Measurements from ENCODE around the gene PCSK4. TPM values are rescaled to one million over a fixed set of nuclear protein-coding genes. Genes with fewer than 3 reads are reported as not detected.

The PCSK4 gene
- total and polyA plus RNA-seq, 2 of the 4 experiments (the other 2 are of a cell fraction), result 0.72 to 1.7 TPM

DNA sequence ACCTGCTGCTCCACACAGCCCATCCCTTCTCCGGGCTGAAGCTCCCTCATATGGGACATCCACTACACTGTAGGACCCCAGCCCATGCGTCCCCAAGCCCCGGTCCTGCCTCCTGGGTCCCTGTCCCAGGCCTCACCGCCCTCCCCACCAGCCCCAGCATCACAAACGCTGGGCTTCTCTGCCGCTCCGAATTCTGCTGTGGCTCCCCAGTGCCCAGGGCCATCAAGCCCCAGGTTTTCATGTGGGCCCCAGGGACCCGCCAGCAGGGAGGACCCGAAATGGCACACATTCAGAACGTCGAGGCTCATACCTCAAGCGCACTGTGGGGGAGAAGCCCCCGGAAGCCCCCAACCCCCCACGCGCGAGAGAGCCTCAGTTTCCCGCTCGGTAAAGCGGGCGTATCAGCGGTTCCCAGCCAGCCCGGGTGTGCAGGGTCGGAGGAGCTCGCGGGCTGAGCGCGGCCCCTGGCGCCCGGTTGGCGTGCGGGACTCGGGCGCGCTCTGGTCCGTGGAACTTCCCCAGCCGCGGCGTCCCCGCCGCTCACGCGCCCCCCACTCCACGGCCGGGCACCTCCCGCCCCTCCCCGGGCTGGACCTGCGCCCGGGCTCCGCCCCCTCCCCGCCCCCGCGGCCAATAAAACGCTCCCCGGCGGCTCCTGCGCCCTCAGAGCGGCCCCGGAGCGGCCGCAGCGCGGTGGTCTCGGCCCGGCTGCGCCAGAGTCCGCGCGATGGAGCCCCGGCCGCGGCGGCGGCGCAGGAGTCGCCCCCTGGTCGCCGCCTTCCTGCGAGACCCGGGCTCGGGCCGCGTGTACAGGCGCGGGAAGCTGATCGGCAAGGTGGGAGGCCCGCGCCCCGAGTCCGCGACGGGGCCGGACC is 33.5 kb upstream of the PCSK4 start, which contains the start of gene PLK5:
PLK5 (plus strand) TSS at position 666 of the 875 bp plus-strand sequence. CDS start 2,920 bp downstream, outside the sequence.
- Histone ChIP-seq H2BK15ac (ENCODE audit: low read depth, low read length) (no peak within 1 kb of the TSS), H3K9ac (ENCODE audit: low read depth, low read length) (no peak within 1 kb of the TSS), H2AFZ (replicated peaks; ENCODE audit: low read length, poor library complexity) (peak within 1 kb of the TSS; percentile 58), H2BK20ac (ENCODE audit: low read depth, low read length) (no peak within 1 kb of the TSS), H4K8ac (ENCODE audit: low read depth in 2 of 2, low read length in 2 of 2) (no peak within 1 kb of the TSS), H3K14ac (replicated peaks; ENCODE audit: low read depth, low read length) (no peak within 1 kb of the TSS), H4K5ac (ENCODE audit: low read depth, low read length) (no peak within 1 kb of the TSS), H3K4me3 (ENCODE audit: insufficient read depth, low read depth, low read length) (no peak within 1 kb of the TSS), H3K18ac (ENCODE audit: low read depth, low read length) (no peak within 1 kb of the TSS), H3K27ac (ENCODE audit: insufficient read depth, low read length) (no peak within 1 kb of the TSS), H3K4me2 (ENCODE audit: low read depth, low read length) (no peak within 1 kb of the TSS), H3K36me3 (ENCODE audit: control insufficient read depth, insufficient read depth, low read length) (no peaks in the 10 kb centered on the region), H3K79me1 (ENCODE audit: low read depth in 1 of 2, low read length in 2 of 2) (no peaks in the 10 kb centered on the region), H2BK120ac (ENCODE audit: low read depth, low read length) (no peak within 1 kb of the TSS), H3K23ac (ENCODE audit: low read depth, low read length) (peak within 1 kb of the TSS; percentile 22), H4K91ac (ENCODE audit: insufficient read depth, low read depth, low read length) (no peak within 1 kb of the TSS), H3K9me1 (ENCODE audit: insufficient read depth, low read length) (peaks cover 4% of the 10 kb centered on the region; the same call in 1 of the 2 replicates), H2BK5ac (ENCODE audit: low read depth, low read length, poor library complexity, severe bottlenecking) (no peak within 1 kb of the TSS), H4K20me1 (ENCODE audit: insufficient read depth, low read length) (peaks cover 7% of the 10 kb centered on the region; the same call in 1 of the 2 replicates), H3K9me3 (ENCODE audit: control insufficient read depth, insufficient read depth, low read length) (no peaks in the 10 kb centered on the region), H2AK9ac (replicated peaks; ENCODE audit: low read depth, low read length, poor library complexity) (peak within 1 kb of the TSS; percentile 42), H3K4ac (ENCODE audit: low read depth, low read length) (no peak within 1 kb of the TSS), H3K27me3 (ENCODE audit: control insufficient read depth, insufficient read depth, low read length) (peaks cover 34% of the 10 kb centered on the region), H2AK5ac (ENCODE audit: low read depth, low read length) (no peak within 1 kb of the TSS), H3K56ac (ENCODE audit: extremely low read depth, insufficient read depth, low read length) (no peak within 1 kb of the TSS), H3K4me1 (ENCODE audit: control insufficient read depth, insufficient read depth, low read length) (no peaks in the 10 kb centered on the region; the same call in 1 of the 2 replicates)
- ChIA-PET CTCF (interaction anchor here (0.6 kb wide), 1 partner anchor 52 kb away, joined by 3 read pairs; no protein-coding TSS in a partner anchor), POLR2A (ENCODE audit: unreplicated experiment) (no interaction called here)
- no TSS peak for BruUV-seq (replicated peaks)
- TF ChIP-seq MAZ (IDR thresholded peaks at IDR 0.05; ENCODE audit: borderline replicate concordance, low read depth, low read length), result no peak
- TF ChIP-seq CEBPB (IDR thresholded peaks at IDR 0.05; ENCODE audit: low read depth, low read length), result no peak
- ATAC-seq (ENCODE audit: low read depth), result peak; percentile 36; the same call in 1 of the 2 replicates
- intact Hi-C loops (cut with micrococcal nuclease) (no loop called here), in situ Hi-C loops (cut with MboI; ENCODE audit: low sequenced_read_pairs) (no loop called here), dilution Hi-C loops (cut with HindIII; ENCODE audit: low sequenced_read_pairs, unreplicated experiment) (no loop called here)
- 18% methylated on average over 17 of the region's 92 CpGs; no CpG with 5 or more reads in 1 of the 2 experiments for WGBS, 2 experiments (ENCODE audit: extremely low coverage in 2 of 2, insufficient read length in 1 of 2)
- DNase-seq, result no peak

All from IMR-90 (cell line).